ENCODE measurements around the gene EIPR1.

The EIPR1 gene

GRCh38 chr2:3324036-3324386 is 53.6 kb downstream of the EIPR1 start:
- DNase-seq (ENCODE audit: low read depth in 2 of 2), result no peak

- no peak for DNase-seq (ENCODE audit: low read depth in 2 of 2)
Measured at GRCh38 chr2:3323360-3324035, 54.1 kb downstream of the EIPR1 start.

DNA sequence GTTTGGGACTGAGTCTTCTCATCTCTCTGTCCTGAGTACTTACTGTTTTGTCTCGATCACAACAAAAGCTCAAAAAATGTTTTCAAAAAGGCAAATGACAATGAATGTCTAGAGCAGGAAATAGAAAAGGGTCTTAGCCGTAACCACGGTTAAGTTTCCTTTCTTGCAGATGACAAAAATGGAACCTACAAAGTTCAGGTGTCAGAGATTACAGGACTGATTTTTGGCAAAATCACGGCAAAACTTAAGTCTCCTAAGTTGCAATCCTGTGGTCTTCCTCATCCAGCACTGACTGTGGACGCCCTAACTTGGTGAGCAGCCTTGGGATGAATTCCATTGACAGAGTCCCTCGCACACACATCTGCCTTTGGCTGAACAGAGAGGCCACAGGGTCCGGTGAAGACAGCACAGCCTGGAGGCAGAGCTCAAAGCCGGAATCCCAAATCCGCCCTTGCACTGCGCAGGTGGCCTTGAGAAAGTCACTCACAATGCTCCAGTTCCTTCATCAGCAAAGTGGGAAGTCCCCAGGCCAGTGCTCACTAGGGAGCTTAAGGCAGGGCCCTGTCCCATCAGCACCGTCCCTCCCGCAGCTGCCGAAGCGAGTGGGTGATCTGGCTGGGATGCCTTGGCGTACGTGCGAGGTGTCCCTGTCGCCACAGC is 55.2 kb downstream of the EIPR1 start:
- DNase-seq (ENCODE audit: low read depth in 2 of 2), result no peak

DNA sequence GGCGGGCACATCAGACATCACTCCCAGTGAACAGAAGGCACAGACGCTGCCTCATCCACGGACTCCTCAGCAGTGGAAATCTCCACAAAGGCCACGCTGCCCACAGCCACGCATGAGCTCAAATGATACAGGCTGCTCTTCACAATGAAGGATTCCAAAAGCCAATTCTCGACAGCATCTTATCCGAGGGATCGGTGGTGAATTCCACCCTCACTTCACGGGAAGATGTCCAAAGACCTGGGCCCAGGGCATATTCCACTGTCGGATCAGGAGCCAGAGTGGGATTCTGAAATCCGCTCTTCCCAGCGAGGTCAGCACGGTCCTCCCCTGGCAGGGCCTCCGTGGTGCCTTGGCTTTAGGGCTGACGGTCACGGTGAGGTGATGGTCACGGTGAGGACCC is 55.8 kb downstream of the EIPR1 start:
- DNase-seq (ENCODE audit: low read depth in 2 of 2), result no peak

- no peak for DNase-seq (ENCODE audit: low read depth in 2 of 2)
Measured at GRCh38 chr2:3320910-3321605, 56.6 kb downstream of the EIPR1 start.

GRCh38 chr2:3319745-3320566 is 57.7 kb downstream of the EIPR1 start:
- no peak for DNase-seq (ENCODE audit: low read depth in 2 of 2)

GRCh38 chr2:3319134-3319533 is 58.5 kb downstream of the EIPR1 start:
- DNase-seq (ENCODE audit: low read depth in 2 of 2), result no peak

GRCh38 chr2:3317871-3318590 is 59.6 kb downstream of the EIPR1 start:
- no peak for DNase-seq (ENCODE audit: low read depth in 2 of 2)

DNA sequence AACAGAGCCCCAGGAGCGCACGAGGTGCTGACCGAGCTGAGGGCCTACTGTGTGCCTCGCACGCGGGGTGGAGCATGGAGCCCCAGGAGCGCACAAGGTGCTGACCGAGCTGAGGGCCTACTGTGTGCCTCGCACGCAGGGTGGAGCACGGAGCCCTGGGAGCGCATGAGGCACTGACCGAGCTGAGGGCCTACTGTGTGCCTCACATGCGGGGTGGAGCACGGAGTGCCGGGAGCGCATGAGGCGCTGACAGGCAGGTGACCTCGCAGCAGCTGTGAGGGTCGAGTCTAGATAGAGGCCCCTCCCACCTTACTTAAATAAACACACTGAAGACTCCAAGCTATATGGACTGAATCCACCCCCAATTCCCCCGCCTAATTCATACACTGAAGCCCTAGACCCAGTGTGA is 60.3 kb downstream of the EIPR1 start:
- DNase-seq (ENCODE audit: low read depth in 2 of 2), result no peak

- DNase-seq (ENCODE audit: low read depth in 2 of 2), result no peak
Measured at GRCh38 chr2:3316456-3317276, 61.0 kb downstream of the EIPR1 start.

- no peak for DNase-seq (ENCODE audit: low read depth in 2 of 2)
Measured at GRCh38 chr2:3314626-3315025, 63.0 kb downstream of the EIPR1 start.

GRCh38 chr2:3313781-3314375 is 63.7 kb downstream of the EIPR1 start:
- no peak for DNase-seq (ENCODE audit: low read depth in 2 of 2)

- no peak for DNase-seq (ENCODE audit: low read depth in 2 of 2)
Measured at GRCh38 chr2:3312576-3313345, 64.9 kb downstream of the EIPR1 start.

GRCh38 chr2:3311601-3312000 is 66.0 kb downstream of the EIPR1 start:
- DNase-seq (ENCODE audit: low read depth in 2 of 2), result no peak

DNA sequence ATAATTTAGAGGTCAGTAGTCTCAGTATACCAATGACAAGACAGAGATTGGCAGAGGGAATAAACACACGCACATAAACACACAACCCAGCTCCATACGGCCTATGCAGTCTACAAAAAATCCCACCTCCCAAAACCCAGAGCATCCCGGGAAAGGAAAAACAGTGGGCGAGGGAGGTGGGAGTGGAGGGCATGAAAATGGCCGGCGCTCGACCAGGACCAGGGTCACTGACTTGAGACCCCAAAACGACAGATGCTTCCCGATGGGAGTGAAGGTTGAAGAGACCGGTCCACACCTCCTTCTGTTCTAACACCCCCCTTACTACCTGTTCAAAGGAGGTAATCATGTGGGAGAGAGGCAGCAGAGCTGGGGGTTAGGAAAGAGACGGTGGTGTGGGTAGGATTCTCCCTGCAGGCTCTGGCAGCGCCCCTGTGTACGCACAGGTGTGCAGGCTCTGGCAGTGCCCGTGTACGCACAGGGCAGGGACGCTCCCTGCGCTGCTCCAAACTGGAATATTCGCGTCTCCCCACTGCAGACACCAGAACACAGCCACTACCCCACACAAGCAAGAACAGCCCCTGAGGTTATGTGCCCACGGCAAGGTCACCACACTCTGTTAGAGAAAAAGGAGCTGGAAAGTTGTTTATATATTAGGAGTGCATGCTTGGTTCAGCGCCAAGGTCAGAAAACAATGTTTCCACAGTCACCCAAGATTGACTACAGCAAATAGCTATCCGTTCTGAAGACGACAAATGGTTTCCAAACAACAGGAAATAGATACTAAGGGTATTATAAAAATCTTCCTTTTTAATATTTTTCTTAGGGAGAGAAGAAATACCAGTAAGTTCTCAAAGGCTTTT is 67.9 kb downstream of the EIPR1 start:
- no peak for DNase-seq (ENCODE audit: low read depth in 2 of 2)

DNA sequence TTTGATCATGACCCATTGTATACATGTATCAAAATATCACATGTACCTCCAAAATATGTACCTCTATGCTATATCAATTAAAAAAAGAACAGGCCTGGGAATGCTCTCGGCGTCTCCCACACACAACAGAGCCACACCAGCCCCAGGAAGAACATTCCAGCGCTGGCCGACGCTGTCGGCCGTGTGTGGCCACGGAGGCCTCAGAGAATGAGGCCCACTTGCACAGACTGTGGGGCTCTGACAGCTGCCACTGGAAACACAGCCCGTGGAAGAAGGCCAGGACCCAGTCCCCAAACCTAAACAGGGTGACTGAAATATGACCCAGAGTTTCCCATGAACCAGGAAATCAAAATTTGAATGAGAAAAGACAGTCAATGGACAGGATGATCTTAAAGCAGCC is 69.7 kb downstream of the EIPR1 start:
- no peak for DNase-seq (ENCODE audit: low read depth in 2 of 2)

GRCh38 chr2:3307236-3307635 is 70.4 kb downstream of the EIPR1 start:
- DNase-seq (ENCODE audit: low read depth in 2 of 2), result no peak

DNA sequence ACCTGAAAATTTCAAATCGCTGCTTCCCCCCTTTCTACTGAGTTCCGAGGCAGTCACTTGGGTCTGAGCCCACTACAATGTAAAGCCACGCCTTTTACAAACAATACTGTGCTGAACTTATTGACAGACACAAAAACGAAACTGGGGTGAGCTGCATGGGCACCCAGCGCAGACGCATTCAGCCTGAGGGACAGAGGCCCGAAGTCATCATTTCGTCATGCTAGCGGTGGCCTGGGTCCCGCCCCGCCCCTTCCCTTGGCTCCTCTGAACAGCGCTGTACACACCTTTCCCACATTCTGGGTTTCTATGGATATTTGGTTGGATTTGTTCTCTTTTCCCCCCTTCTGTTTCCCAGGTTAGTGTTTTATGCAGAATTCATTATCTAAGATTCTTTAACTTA is 71.7 kb downstream of the EIPR1 start:
- no peak for DNase-seq (ENCODE audit: low read depth in 2 of 2)

- no peak for DNase-seq (ENCODE audit: low read depth in 2 of 2)
Measured at GRCh38 chr2:3305431-3305830, 72.2 kb downstream of the EIPR1 start.
